Breast epithelium (tissue), 4 donors: Measurements from ENCODE around the gene CCNJL. TPM values are rescaled to one million over a fixed set of nuclear protein-coding genes. Genes with fewer than 3 reads are reported as not detected.

Source experiments
- DNase-seq, 2 donors: peaks; one replicate each; pipeline ENCODE4 v3.0.0-alpha.2; 2019; ENCODE audit warnings: low spot score in 2 of 2
- H3K27ac ChIP-seq, 2 donors: fragments of 200-600 bp; sonication (generic) in 1 of 2; one replicate each; pipeline ENCODE4 v1.5.1; 2016 to 2019; ENCODE audit warnings: mild to moderate bottlenecking in 1 of 2
- H3K27me3 ChIP-seq, 2 donors: fragments of 200-600 bp; sonication (generic) in 1 of 2; one replicate each; pipeline versions ENCODE4 v1.5.1 to v1.6.0; 2017 to 2019; ENCODE audit warnings: control low read depth in 1 of 2, mild to moderate bottlenecking in 1 of 2
- H3K36me3 ChIP-seq: fragments of 200-600 bp; one replicate; pipeline ENCODE4 v1.5.1; 2019
- H3K4me1 ChIP-seq, 2 donors: fragments of 200-600 bp; sonication (generic); one replicate each; pipeline ENCODE4 v1.5.1; 2016 to 2019; ENCODE audit warnings: control low read depth in 1 of 2
- H3K4me3 ChIP-seq, 3 donors: fragments of 200-600 bp; sonication (generic); 1 replicate in 2 of 3; 2 replicates in 1 of 3; pipeline ENCODE4 v1.5.1; 2016 to 2019; ENCODE audit warnings: mild to moderate bottlenecking in 3 of 3, moderate library complexity in 2 of 3
- H3K9me3 ChIP-seq, 2 donors: fragments of 200-600 bp; sonication (generic) in 1 of 2; one replicate each; pipeline ENCODE4 v1.5.1; 2016 to 2019; ENCODE audit warnings: control low read depth in 1 of 2
- POLR2A ChIP-seq: fragments of 450-650 bp; IDR thresholded peaks from one replicate; pipeline ENCODE4 v1.6.1; 2016; ENCODE audit warnings: antibody characterized with exemption, mild to moderate bottlenecking, moderate library complexity
- POLR2AphosphoS5 ChIP-seq, 3 donors: sonication (generic); formaldehyde crosslinking; IDR thresholded peaks; one replicate each; pipeline ENCODE4 v1.6.1; 2017; ENCODE audit warnings: antibody characterized with exemption in 3 of 3
- intact Hi-C: fragments of 100-400 bp; cut with DNase I; formaldehyde crosslinking; loops from one replicate; pipeline ENCODE4 v1.15.1; 2023; ENCODE audit warnings: low total_unique reads
- total RNA-seq, 3 donors: library from RNA; depleted of rRNA; stranded (reverse); fragments of >200 nt; gene quantifications; one replicate each; pipeline ENCODE4 v1.1.0, GENCODE V29; 2016
- TF ChIP-seq, protein P1 (sequence below), 3 donors: fragments of 450-650 bp; IDR thresholded peaks; one replicate each; pipeline ENCODE4 v1.5.1; 2016 to 2017; ENCODE audit warnings: antibody characterized with exemption in 3 of 3, mild to moderate bottlenecking in 3 of 3, moderate library complexity in 3 of 3

CCNJL gene
- total RNA-seq, 3 donors from 2014 or later: 0.32 to 4.2 (median 3.6) TPM

DNA sequence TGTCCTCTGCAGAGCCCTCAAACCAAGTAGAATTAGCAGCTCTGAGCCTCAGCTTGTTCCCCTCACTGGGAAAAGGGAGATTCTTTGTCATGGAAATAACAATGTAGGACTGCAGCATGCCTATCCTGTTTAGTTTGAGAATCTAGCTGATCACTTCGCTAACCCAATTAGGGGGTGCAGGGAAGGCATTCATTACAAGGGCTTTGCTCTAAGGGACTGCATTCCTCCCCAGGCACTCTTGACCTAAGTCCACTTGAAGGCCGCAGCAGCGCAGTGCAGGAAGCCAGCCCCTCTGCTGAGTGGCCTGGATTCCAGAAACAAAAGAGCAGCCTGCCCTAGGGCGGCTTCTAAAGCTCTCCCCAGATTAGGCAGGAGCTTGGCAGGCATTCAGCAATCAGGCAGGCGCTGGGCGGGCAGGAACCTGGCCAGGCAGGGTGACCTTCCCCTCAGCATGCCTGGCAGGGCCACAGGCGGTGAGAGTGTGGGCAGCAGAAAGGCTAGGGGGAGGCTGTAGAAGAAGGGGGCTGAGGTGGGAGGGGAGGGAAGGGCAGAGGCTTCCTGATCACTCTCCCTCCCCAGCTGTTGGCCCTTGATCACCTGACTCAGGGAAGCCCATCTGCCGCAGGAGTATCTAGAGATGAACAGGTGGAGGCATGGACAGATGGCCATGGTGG is 24.8 kb downstream of the CCNJL start:
- no peaks in the 10 kb centered on the region for H3K27me3 ChIP-seq
- intact Hi-C loops: no loop called here
- H3K36me3 ChIP-seq: no peaks in the 10 kb centered on the region
- H3K9me3 ChIP-seq: no peaks in the 10 kb centered on the region
- peak overlapping the region in 1 of 3 donors; percentile 5 for H3K4me3 ChIP-seq
- peaks cover 9 to 10% of the 10 kb centered on the region in 2 donors for H3K4me1 ChIP-seq
- no peak for TF ChIP-seq POLR2A
- TF ChIP-seq POLR2AphosphoS5 (IDR thresholded peaks at IDR 0.05): no peak
- TF ChIP-seq, protein P1, sequence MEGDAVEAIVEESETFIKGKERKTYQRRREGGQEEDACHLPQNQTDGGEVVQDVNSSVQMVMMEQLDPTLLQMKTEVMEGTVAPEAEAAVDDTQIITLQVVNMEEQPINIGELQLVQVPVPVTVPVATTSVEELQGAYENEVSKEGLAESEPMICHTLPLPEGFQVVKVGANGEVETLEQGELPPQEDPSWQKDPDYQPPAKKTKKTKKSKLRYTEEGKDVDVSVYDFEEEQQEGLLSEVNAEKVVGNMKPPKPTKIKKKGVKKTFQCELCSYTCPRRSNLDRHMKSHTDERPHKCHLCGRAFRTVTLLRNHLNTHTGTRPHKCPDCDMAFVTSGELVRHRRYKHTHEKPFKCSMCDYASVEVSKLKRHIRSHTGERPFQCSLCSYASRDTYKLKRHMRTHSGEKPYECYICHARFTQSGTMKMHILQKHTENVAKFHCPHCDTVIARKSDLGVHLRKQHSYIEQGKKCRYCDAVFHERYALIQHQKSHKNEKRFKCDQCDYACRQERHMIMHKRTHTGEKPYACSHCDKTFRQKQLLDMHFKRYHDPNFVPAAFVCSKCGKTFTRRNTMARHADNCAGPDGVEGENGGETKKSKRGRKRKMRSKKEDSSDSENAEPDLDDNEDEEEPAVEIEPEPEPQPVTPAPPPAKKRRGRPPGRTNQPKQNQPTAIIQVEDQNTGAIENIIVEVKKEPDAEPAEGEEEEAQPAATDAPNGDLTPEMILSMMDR (IDR thresholded peaks at IDR 0.05): no peak
- peak overlapping the region; percentile 74 to 80 for H3K27ac ChIP-seq
- DNase-seq: peak; percentile 51 to 52

- Histone ChIP-seq H3K27ac (peak overlapping the region; percentile 74 to 80), H3K4me3 (no peak overlapping the region), H3K36me3 (no peaks in the 10 kb centered on the region), H3K9me3 (no peaks in the 10 kb centered on the region), H3K27me3 (no peaks in the 10 kb centered on the region), H3K4me1 (peaks cover 9 to 10% of the 10 kb centered on the region in 2 donors)
- intact Hi-C loops: no loop called here
- peak in 1 of 2 donors; percentile 36 for DNase-seq
- TF ChIP-seq, protein P1 (IDR thresholded peaks at IDR 0.05): no peak
- TF ChIP-seq POLR2AphosphoS5 (IDR thresholded peaks at IDR 0.05) (no peak), POLR2A (no peak)
Measured at GRCh38 chr5:160286947-160287346, 25.4 kb downstream of the CCNJL start.

DNA sequence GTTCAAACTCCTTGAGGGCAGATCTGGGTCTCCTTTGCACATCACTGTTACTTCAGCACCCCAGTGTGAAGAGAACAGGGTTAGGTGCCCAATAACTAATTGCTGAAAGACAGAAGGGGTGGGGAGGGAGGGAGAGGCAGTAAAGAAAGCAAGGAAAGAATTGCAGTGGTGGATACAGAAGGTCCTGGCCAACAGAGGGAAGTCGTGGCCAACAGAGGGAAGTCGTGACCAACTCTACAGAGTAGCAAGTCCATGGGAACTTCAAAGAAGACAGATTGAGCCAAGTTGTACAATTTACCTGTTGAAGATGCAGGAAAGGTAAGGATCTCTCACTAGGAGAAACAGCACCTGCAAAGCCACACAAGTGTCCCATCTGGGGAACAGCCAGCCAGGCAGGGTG is 27.0 kb downstream of the CCNJL start:
- DNase-seq: no peak
- TF ChIP-seq, protein P1 (IDR thresholded peaks at IDR 0.05): no peak
- TF ChIP-seq POLR2A: no peak
- H3K9me3 ChIP-seq: no peaks in the 10 kb centered on the region
- intact Hi-C loops: no loop called here
- no peaks in the 10 kb centered on the region for H3K36me3 ChIP-seq
- H3K4me3 ChIP-seq: no peak overlapping the region
- peaks cover 9 to 10% of the 10 kb centered on the region in 2 donors for H3K4me1 ChIP-seq
- no peaks in the 10 kb centered on the region for H3K27me3 ChIP-seq
- H3K27ac ChIP-seq: no peak overlapping the region

DNA sequence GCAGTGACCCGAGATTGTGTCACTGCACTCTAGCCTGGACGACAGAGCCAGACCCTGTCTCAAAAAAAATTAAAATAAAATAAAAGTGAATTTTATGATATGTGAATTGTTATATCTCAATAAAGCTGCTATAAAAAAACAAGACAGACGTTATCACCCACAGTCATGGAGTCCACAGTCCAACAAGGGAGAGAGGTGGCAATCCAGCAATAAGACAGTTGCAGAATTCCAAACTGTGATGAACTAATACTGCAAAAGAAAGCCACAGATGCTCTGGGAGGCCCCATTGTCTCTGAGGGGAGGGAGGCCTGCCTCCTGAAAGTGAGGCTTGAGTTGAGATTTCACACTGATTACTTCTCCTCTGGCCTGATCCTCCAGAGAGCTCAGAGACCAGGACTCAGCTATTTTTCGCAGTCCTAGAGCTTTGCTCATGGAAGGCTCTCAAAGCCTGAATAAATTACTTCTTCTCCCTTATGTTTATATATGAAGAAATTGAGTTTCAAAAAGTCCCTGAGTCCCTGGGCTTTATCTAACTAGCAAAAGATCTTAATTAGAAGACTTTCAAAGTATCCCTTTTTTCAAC is 28.0 kb downstream of the CCNJL start:
- intact Hi-C loops: no loop called here
- no peaks in the 10 kb centered on the region for H3K36me3 ChIP-seq
- no peak for DNase-seq
- no peaks in the 10 kb centered on the region for H3K9me3 ChIP-seq
- H3K4me1 ChIP-seq: peaks cover 9 to 10% of the 10 kb centered on the region in 2 donors
- H3K27me3 ChIP-seq: no peaks in the 10 kb centered on the region
- no peak overlapping the region for H3K27ac ChIP-seq
- H3K4me3 ChIP-seq: no peak overlapping the region
- TF ChIP-seq POLR2A (no peak), POLR2AphosphoS5 (IDR thresholded peaks at IDR 0.05) (no peak)
- TF ChIP-seq, protein P1 (IDR thresholded peaks at IDR 0.05): no peak

GRCh38 chr5:160281275-160281674 is 31.1 kb downstream of the CCNJL start:
- Histone ChIP-seq H3K9me3 (no peaks in the 10 kb centered on the region), H3K4me3 (no peak overlapping the region), H3K27me3 (no peaks in the 10 kb centered on the region), H3K36me3 (no peaks in the 10 kb centered on the region), H3K27ac (no peak overlapping the region), H3K4me1 (no peaks in the 10 kb centered on the region)
- TF ChIP-seq, protein P1 (IDR thresholded peaks at IDR 0.05): no peak
- TF ChIP-seq POLR2AphosphoS5 (IDR thresholded peaks at IDR 0.05) (no peak), POLR2A (no peak)
- intact Hi-C loops: no loop called here
- no peak for DNase-seq
